ENCODE data around the gene DRAXIN.

DRAXIN gene

GRCh38 chr1:11719313-11720032 is 28.0 kb downstream of the DRAXIN start:
- Histone ChIP-seq H3K9me2 (ENCODE audit: low read depth, low read length) (no peaks in the 10 kb centered on the region), H3K4me3 (ENCODE audit: low read depth, low read length, poor library complexity, severe bottlenecking) (peak overlapping the region; percentile 53), H3K9me3 (ENCODE audit: low read length) (no peaks in the 10 kb centered on the region), H3K79me2 (ENCODE audit: insufficient read depth, low read length) (no peaks in the 10 kb centered on the region), H2AFZ (ENCODE audit: low read length) (peak overlapping the region; percentile 20; the same call in 1 of the 2 replicates), H3K36me3 (ENCODE audit: insufficient read depth, low read length) (no peaks in the 10 kb centered on the region), H3K27ac (ENCODE audit: low read depth, low read length, poor library complexity, severe bottlenecking) (peak overlapping the region; percentile 65), H3K9ac (ENCODE audit: low read length) (peak overlapping the region; percentile 66), H3K4me1 (ENCODE audit: insufficient read depth, low read length, severe bottlenecking) (peaks cover 12% of the 10 kb centered on the region), H3K27me3 (ENCODE audit: insufficient read depth, low read length) (no peaks in the 10 kb centered on the region), H3F3A (ENCODE audit: insufficient read depth, low read length) (no peaks in the 10 kb centered on the region), H3K4me2 (ENCODE audit: low read length) (peak overlapping the region; percentile 73), H4K20me1 (ENCODE audit: insufficient read depth, low read length) (no peaks in the 10 kb centered on the region)
- TF ChIP-seq EZH2 (IDR thresholded peaks at IDR 0.05; ENCODE audit: borderline replicate concordance, low read length) (no peak), CTCF (IDR thresholded peaks at IDR 0.05; ENCODE audit: low read length) (peak; percentile 99)

GRCh38 chr1:11720033-11720376 is 28.5 kb downstream of the DRAXIN start:
- Histone ChIP-seq H3K9me2 (ENCODE audit: low read depth, low read length) (no peaks in the 10 kb centered on the region), H3K9ac (ENCODE audit: low read length) (no peak overlapping the region; the same call in 1 of the 2 replicates), H3K36me3 (ENCODE audit: insufficient read depth, low read length) (no peaks in the 10 kb centered on the region), H3K27ac (ENCODE audit: low read depth, low read length, poor library complexity, severe bottlenecking) (no peak overlapping the region), H2AFZ (ENCODE audit: low read length) (no peak overlapping the region), H3K4me3 (ENCODE audit: low read depth, low read length, poor library complexity, severe bottlenecking) (peak overlapping the region; percentile 53), H4K20me1 (ENCODE audit: insufficient read depth, low read length) (no peaks in the 10 kb centered on the region), H3K79me2 (ENCODE audit: insufficient read depth, low read length) (no peaks in the 10 kb centered on the region), H3K27me3 (ENCODE audit: insufficient read depth, low read length) (no peaks in the 10 kb centered on the region), H3K4me1 (ENCODE audit: insufficient read depth, low read length, severe bottlenecking) (peaks cover 12% of the 10 kb centered on the region), H3F3A (ENCODE audit: insufficient read depth, low read length) (no peaks in the 10 kb centered on the region), H3K4me2 (ENCODE audit: low read length) (peak overlapping the region; percentile 73), H3K9me3 (ENCODE audit: low read length) (no peaks in the 10 kb centered on the region)
- TF ChIP-seq CTCF (IDR thresholded peaks at IDR 0.05; ENCODE audit: low read length) = no peak
- no peak for TF ChIP-seq EZH2 (IDR thresholded peaks at IDR 0.05; ENCODE audit: borderline replicate concordance, low read length)

GRCh38 chr1:11720525-11720924 is 29.0 kb downstream of the DRAXIN start:
- Histone ChIP-seq H3K36me3 (ENCODE audit: insufficient read depth, low read length) (no peaks in the 10 kb centered on the region), H3K9ac (ENCODE audit: low read length) (no peak overlapping the region), H3K4me2 (ENCODE audit: low read length) (no peak overlapping the region), H4K20me1 (ENCODE audit: insufficient read depth, low read length) (no peaks in the 10 kb centered on the region), H3K9me3 (ENCODE audit: low read length) (no peaks in the 10 kb centered on the region), H3K9me2 (ENCODE audit: low read depth, low read length) (no peaks in the 10 kb centered on the region), H2AFZ (ENCODE audit: low read length) (no peak overlapping the region), H3K4me1 (ENCODE audit: insufficient read depth, low read length, severe bottlenecking) (peaks cover 12% of the 10 kb centered on the region), H3K27me3 (ENCODE audit: insufficient read depth, low read length) (no peaks in the 10 kb centered on the region), H3K4me3 (ENCODE audit: low read depth, low read length, poor library complexity, severe bottlenecking) (no peak overlapping the region), H3K79me2 (ENCODE audit: insufficient read depth, low read length) (no peaks in the 10 kb centered on the region), H3K27ac (ENCODE audit: low read depth, low read length, poor library complexity, severe bottlenecking) (no peak overlapping the region), H3F3A (ENCODE audit: insufficient read depth, low read length) (no peaks in the 10 kb centered on the region)
- TF ChIP-seq EZH2 (IDR thresholded peaks at IDR 0.05; ENCODE audit: borderline replicate concordance, low read length) = no peak
- TF ChIP-seq CTCF (IDR thresholded peaks at IDR 0.05; ENCODE audit: low read length) = no peak
